GM20431 (cell line): ENCODE measurements around the gene CHP1.
"Not testable (repeated sequence)": the region's sequence is repeated elsewhere in the genome, so short reads cannot be mapped to it uniquely, and the experiment has no call there.

Experiments
- in situ Hi-C: fragments of 300-500 bp; cut with MseI, MboI; formaldehyde crosslinking; loops from one replicate; pipeline ENCODE4 v1.15.0; 2020; ENCODE audit warnings: low sequenced_read_pairs; ENCODE audit not compliant: unreplicated experiment

Gene CHP1

GRCh38 chr15:41230650-41231421 is at the start of gene CHP1, which contains the start of gene EXD1:
Gene CHP1, plus strand, starts transcription at chr15:41231268. Its CDS starts 115 bp downstream, at chr15:41231383.
Gene EXD1, minus strand, starts transcription at chr15:41230757. Its CDS starts 4,182 bp downstream, at chr15:41226575.
- in situ Hi-C loops: no loop called here

- in situ Hi-C loops: loop anchor here (10.0 kb wide), 1 partner anchor 267 kb away; no protein-coding TSS in a partner anchor
Observed at GRCh38 chr15:41182266-41182665, 48.8 kb upstream of the CHP1 start.

- in situ Hi-C loops: loop anchor here (10.0 kb wide), 1 partner anchor 269 kb away; no protein-coding TSS in a partner anchor
Observed at GRCh38 chr15:41183581-41183980, 47.5 kb upstream of the CHP1 start.

GRCh38 chr15:41194444-41194843 is 36.6 kb upstream of the CHP1 start:
- in situ Hi-C loops: no loop called here

GRCh38 chr15:41199470-41199869 is 31.6 kb upstream of the CHP1 start:
- in situ Hi-C loops: no loop called here

- in situ Hi-C loops: no loop called here
Observed at GRCh38 chr15:41203395-41203794, 27.7 kb upstream of the CHP1 start.

- in situ Hi-C loops: no loop called here
Observed at GRCh38 chr15:41205315-41205714, 25.8 kb upstream of the CHP1 start.

GRCh38 chr15:41207687-41208448 is 23.2 kb upstream of the CHP1 start:
- in situ Hi-C loops: no loop called here

- in situ Hi-C loops: no loop called here
Observed at GRCh38 chr15:41215708-41216107, 15.4 kb upstream of the CHP1 start.

- in situ Hi-C loops: no loop called here
Observed at GRCh38 chr15:41218851-41219250, 12.2 kb upstream of the CHP1 start.

- in situ Hi-C loops: no loop called here
Observed at GRCh38 chr15:41219381-41219780, 11.7 kb upstream of the CHP1 start.

GRCh38 chr15:41230345-41230649 is 771 bp upstream of the CHP1 start:
- in situ Hi-C loops: no loop called here

GRCh38 chr15:41231422-41232226 is 556 bp downstream of the CHP1 start:
- in situ Hi-C loops: no loop called here

- in situ Hi-C loops: no loop called here
Observed at GRCh38 chr15:41233367-41233771, 2.3 kb downstream of the CHP1 start.

- in situ Hi-C loops: not testable (repeated sequence)
Observed at GRCh38 chr15:41235228-41235627, 4.2 kb downstream of the CHP1 start.

- in situ Hi-C loops: no loop called here
Observed at GRCh38 chr15:41235929-41236328, 4.9 kb downstream of the CHP1 start.

- in situ Hi-C loops: no loop called here
Observed at GRCh38 chr15:41238100-41238499, 7.0 kb downstream of the CHP1 start.

GRCh38 chr15:41241221-41241964 is 10.3 kb downstream of the CHP1 start:
- in situ Hi-C loops: no loop called here

- in situ Hi-C loops: not testable (repeated sequence)
Observed at GRCh38 chr15:41250745-41251144, 19.7 kb downstream of the CHP1 start.

GRCh38 chr15:41251411-41251810 is 20.3 kb downstream of the CHP1 start:
- in situ Hi-C loops: no loop called here
